GM18511 (cell line): ENCODE results near the gene DNAJB14.
"Not testable (repeated sequence)": the region's sequence is repeated elsewhere in the genome, so short reads cannot be mapped to it uniquely, and the experiment has no call there.

Experiments
- ATAC-seq: cut with Tn5 transposase; IDR thresholded peaks from one replicate; pipeline ENCODE4 v1.9.1; 2021; ENCODE audit warnings: mild to moderate bottlenecking, moderate library complexity; ENCODE audit not compliant: unreplicated experiment

The DNAJB14 gene

DNA sequence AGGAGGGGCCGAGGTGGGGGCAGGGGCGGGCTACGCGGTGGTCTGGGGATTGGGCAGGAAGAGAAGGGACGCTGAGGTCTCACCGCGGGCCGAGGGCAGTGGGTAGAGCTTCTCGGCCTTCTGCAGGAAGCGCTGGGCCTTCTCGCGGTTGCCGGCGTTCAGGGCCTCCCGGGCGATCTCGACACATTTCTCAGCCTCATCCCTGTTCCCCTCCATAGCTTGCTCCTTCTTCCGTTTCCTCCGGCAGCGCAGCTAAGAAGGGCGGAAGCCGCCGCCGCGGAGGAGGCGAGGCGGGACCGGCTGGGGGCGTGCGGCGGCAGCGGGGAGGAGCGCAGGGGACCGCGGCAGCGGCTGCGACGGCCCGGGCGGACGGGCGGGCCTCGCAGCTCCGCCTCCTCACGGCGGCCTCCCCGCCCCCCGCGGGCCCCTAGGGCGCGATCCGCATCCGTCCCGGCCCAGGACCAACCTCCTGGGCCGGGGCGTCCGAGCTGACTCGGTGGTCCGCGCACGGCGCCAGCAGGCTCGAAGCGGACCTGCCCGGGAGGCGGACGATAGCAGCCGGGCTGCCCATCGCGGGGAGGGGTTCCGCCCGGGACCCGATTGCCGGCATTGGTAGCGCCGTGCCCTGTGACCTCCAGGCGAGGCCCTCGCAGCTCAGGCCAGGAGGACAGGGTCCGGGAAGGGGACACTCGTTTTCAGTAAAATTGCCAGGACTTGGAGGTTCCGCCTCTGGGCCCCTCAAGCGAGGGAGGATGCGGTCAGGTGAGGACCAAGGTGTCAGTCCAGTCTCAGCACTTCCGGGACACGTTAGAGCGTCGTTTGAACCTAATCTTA, at the start of gene DNAJB14:
Gene DNAJB14 (minus strand): TSS at position 263 of the 834 bp plus-strand sequence. CDS start 47 bp downstream, at position 216.
- peak; percentile 43 for ATAC-seq

DNA sequence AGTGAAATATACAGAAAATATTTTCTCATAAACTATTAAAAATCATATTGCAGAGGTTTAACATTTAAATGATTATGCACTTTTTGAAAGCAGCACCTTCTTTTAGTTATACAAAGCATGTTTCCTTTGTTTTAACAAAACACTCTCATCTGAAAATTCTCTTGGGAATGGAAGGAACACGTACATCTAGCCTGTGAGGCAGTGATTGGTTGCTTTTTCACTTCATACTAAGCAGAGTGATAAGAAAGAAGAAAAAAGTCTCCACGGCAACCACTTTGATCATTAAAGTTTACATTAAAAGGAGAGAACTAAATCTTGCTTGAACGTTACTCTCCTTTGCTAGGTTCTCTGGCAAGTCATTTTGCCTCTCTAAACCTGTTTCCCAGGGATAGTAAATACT, 45.3 kb upstream of the DNAJB14 start:
- ATAC-seq, result no peak

- no peak for ATAC-seq
Observed at GRCh38 chr4:99987681-99988080, 41.3 kb upstream of the DNAJB14 start.

- peak; percentile 64 for ATAC-seq
Observed at GRCh38 chr4:99986792-99987191, 40.4 kb upstream of the DNAJB14 start.

DNA sequence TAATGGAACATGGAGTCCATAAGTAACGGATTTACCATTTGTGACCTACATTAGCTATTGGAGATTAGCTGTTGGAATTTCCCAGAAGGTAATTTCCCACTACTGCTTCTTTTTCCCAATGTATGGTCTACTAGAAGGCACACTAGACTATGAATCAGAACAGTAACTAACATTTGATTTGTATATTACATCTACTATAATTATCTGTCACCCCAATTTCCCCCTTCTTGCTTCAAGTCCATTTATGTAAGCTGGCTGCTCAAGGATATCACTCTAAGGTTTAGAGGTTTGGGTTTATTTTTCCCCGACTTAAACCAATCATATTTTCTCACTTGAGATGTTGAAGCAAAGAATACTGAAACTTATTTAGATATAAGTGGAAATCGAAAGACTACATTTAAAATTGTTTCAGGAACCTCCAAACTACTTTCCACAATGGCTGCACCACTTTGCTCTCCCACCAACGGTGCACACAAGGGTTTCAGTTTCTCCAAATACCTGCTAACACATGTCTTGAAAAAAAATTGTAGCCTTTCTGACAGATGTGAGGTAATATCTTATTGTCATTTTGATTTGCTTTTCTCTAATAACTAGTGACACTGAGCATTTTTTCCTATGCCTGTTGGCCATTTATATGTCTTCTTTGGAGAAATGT, 37.0 kb upstream of the DNAJB14 start:
- ATAC-seq, result no peak

GRCh38 chr4:99979872-99980271, 33.5 kb upstream of the DNAJB14 start:
- ATAC-seq, result no peak

GRCh38 chr4:99971453-99972111, 25.2 kb upstream of the DNAJB14 start:
- no peak for ATAC-seq

GRCh38 chr4:99968330-99968729, 21.9 kb upstream of the DNAJB14 start:
- no peak for ATAC-seq

- ATAC-seq, result no peak
Observed at GRCh38 chr4:99966692-99967091, 20.3 kb upstream of the DNAJB14 start.

DNA sequence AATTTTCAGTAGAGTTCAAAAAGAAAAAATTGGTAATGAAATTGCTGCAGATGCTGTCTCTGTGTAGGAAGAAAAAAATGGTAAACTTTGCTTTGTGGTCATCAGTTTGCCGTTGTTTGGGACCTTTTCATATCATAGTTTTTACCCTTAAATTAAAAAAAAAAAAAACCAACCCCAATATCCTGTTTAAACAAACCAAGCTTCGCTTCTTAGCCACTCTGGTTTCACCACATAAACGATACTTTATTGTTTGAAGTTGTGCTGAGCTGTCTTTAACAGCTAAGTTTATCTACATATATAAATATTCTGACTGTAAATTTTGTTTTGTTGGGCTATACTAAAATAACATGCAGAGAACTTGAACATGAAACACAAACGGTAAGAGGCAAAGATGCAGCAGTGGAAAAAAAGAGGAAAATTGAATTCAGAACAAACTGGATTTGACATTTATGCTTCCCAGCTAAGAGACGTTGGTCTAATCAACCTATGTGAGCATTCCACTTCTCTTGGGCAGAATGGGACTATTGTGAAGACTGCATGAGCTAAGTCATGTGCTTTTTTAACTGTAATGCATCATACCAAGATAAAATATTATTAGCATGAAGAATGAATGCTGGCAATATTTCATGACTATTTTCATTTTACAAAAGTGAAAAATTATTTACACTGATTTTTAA, 19.4 kb upstream of the DNAJB14 start:
- ATAC-seq, result no peak

DNA sequence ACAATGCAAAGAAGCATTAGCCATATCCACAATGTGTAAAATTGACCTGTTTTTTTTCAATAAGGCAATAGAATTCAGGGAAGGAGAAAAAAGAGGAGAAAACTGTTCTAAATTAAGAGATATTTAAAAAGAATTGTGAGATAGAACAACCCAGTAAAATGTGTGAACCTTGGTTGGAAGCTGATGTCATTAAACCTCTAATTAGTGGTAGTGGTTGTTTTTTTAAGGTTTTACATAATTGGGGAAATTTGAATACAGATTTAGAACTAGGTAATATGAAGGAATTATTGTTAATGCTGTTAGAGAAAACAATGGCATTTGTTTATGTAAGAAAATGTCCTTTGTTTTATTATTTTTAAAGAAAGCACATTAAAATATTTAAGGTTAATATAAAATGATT, 18.8 kb upstream of the DNAJB14 start:
- ATAC-seq, result no peak

DNA sequence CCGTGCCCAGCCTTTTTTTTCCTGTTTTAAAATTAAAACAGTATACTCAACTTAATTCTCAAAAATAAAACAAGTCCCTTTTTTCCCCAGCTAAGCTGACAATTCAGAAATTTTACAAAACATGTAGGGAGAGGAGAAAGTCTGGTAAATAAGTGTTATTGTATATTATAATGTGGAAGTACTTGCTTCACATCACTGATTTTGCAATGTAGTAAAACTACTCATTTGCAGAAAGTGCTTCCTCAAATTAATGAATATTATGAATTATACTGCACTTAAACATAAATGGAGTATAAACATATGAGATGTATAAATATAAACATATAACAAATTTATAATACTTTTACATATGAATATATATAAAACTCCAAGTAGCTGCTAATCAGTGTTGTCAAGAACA, 15.3 kb upstream of the DNAJB14 start:
- no peak for ATAC-seq

DNA sequence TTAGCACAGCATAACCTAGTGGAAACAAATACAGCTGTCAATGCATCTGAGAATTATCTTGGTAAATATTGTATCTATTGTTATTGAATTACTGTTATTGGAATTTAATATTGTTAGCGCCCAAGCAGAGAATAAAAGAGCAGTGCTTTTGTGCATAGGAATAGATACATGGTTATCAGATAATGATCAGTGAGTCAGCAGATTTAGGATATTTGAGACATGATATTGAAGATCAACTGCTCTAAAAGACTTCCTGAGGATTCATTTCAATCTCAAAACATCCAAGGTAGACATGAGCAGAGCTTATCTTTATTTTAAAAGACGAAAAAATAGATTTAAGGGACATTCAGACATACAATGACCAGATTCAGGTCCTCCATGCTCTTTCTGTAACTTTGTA, 14.2 kb upstream of the DNAJB14 start:
- no peak for ATAC-seq

DNA sequence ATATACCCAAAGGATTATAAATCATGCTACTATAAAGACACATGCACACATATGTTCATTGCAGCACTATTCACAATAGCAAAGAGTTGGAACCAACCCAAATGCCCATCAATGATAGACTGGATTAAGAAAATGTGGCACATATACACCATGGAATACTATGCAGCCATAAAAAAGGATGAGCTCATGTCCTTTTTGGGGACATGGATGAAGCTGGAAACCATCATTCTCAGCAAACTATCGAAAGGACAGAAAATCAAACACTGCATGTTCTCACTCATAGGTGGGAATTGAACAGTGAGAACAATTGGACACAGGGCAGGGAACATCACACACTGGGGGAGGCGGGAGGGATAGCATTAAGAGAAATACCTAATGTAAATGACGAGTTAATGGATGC, 11.8 kb upstream of the DNAJB14 start:
- not testable (repeated sequence) for ATAC-seq

GRCh38 chr4:99950913-99951254, 4.5 kb upstream of the DNAJB14 start:
- ATAC-seq, result no peak

- peak; percentile 62 for ATAC-seq
Observed at GRCh38 chr4:99949999-99950912, 3.8 kb upstream of the DNAJB14 start, which contains the start of gene H2AZ1. H2AZ1 (minus strand) TSS chr4:99950275; CDS start chr4:99950170, 105 bp downstream.

- peak; percentile 30 for ATAC-seq
Observed at GRCh38 chr4:99949034-99949998, 2.9 kb upstream of the DNAJB14 start.

- no peak for ATAC-seq
Observed at GRCh38 chr4:99947608-99948007, 1.2 kb upstream of the DNAJB14 start.

GRCh38 chr4:99947190-99947578, 766 bp upstream of the DNAJB14 start:
- no peak for ATAC-seq
